Left colon (tissue), 2 donors: ENCODE data around the gene SELENOV. TPM values are rescaled to one million over a fixed set of nuclear protein-coding genes. Genes with fewer than 3 reads are reported as not detected.
"Not testable (repeated sequence)": the region's sequence is repeated elsewhere in the genome, so short reads cannot be mapped to it uniquely, and the experiment has no call there.

Experiments
- ATAC-seq: fragments of 200-7000 bp; cut with Tn5 transposase; one replicate; pipeline ENCODE4 v1.9.1; 2020; ENCODE audit warnings: mild to moderate bottlenecking, moderate library complexity
- DNase-seq, 2 donors: peaks; one replicate each; pipeline ENCODE4 v3.0.0-alpha.2; 2020
- intact Hi-C, 2 donors: fragments of 100-400 bp; cut with DNase I in 1 of 2; cut with micrococcal nuclease in 1 of 2; formaldehyde crosslinking; loops; one replicate each; pipeline versions ENCODE4 v1.11.2 to v1.14.0; 2022; cut with DNase I, micrococcal nuclease
- long read RNA-seq: library from polyadenylated mRNA; unstranded; transcript quantifications from one replicate; pipeline ENCODE4 v2.0.0, GENCODE V29; 2021
- total RNA-seq, 2 donors: library from RNA; stranded (reverse); fragmentation: NEBNext Ultra II Directional; extraction: Animal tissue kit (Norgen Biotek cat#: 25700); gene quantifications; one replicate each; pipeline ENCODE4 v1.2.1, GENCODE V29; 2021
- donor health status: DM: no; HTN: no; CAD: no.
- donor health status: DM: yes; HTN: yes; CAD: no.

SELENOV gene, protein sequence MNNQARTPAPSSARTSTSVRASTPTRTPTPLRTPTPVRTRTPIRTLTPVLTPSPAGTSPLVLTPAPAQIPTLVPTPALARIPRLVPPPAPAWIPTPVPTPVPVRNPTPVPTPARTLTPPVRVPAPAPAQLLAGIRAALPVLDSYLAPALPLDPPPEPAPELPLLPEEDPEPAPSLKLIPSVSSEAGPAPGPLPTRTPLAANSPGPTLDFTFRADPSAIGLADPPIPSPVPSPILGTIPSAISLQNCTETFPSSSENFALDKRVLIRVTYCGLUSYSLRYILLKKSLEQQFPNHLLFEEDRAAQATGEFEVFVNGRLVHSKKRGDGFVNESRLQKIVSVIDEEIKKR
- not detected for total RNA-seq
- long read RNA-seq = 0 reads

DNA sequence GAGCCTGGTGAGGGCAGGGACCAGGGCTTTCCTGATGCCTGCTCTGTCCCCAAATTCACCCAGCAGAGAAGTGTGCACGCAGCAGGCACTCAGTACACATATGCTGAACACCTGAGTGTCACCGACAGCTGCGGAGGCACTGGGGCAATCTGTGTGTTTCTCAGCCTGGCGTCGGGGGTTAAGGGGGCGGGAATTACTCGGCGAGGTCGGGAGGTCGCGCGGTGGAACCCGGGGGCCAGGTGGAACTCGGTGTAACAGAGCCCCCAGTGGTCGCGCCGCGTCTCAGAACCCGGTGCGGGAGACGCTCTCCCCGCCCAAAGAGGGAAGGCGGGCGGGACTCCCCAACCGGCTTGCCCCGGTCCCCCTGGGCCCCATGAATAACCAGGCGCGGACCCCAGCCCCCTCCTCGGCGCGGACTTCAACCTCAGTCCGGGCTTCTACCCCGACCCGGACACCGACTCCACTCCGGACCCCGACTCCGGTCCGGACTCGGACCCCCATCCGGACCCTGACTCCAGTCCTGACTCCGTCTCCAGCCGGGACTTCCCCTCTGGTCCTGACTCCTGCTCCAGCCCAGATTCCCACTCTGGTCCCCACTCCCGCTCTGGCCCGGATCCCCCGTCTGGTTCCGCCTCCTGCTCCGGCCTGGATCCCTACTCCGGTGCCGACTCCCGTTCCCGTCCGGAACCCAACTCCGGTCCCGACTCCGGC, at the start of gene SELENOV:
SELENOV (plus strand) TSS at position 300 of the 711 bp plus-strand sequence; CDS start at position 374, 74 bp downstream.
- no peak for DNase-seq
- ATAC-seq = no peak
- intact Hi-C loops = no loop called here

DNA sequence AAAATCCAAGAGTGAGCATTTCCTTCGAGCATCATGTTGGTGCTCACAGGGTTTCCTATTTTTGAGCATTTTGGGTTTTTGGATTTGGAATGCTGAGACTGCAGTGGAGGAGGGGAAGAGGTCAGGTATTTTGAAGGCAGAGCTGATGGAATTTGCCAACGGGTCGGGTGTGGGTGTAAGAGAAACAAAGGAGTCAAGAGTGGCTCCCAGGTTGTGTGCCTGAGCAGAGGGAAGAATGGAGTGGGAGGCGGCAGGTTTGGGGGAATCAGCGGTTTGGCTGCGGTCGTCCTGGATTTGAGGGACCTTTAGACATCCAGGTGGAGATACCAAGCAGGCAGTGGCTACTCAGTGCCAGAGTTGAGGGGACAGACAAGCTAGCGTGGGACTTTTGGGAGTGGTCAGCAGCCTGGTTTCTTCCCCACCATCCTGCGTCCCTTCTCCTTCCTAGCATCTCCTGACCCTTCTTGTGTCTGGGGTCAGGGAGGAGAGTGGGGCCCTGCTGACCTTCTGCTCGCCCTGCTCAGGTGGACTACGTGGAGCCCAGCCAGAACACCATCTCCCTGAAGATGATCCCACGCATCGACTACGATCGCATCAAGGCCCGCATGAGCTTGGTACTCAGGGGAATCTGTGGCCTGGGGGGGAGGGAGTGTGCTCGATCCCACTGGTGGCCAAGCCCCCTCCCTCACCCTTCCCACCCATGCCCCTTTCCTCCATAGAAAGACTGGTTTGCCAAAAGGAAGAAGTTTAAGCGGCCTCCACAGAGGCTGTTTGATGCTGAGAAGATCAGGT, 48.8 kb upstream of the SELENOV start:
- ATAC-seq (no peak), DNase-seq (no peak)
- intact Hi-C loops = no loop called here

DNA sequence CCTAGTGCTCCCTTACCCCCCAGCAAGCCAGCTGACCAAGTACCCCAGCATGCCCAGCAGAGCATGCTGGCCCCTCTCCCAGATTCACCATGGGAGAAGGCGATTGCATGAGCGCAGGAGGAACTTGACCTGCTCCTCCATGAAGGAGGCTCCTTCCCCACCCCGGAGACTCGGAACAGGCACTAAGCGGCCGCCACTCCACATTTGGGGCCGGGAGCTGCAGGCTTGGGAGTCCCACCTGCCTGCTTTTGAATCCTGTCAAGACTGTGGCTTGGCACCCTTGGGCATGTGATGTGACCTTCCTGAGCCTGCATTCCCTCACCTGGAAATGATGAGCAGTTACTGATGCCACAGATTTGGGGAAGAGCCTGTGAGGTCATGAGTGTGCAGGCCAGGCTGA, 47.0 kb upstream of the SELENOV start:
- intact Hi-C loops = no loop called here
- no peak for ATAC-seq
- DNase-seq = no peak

DNA sequence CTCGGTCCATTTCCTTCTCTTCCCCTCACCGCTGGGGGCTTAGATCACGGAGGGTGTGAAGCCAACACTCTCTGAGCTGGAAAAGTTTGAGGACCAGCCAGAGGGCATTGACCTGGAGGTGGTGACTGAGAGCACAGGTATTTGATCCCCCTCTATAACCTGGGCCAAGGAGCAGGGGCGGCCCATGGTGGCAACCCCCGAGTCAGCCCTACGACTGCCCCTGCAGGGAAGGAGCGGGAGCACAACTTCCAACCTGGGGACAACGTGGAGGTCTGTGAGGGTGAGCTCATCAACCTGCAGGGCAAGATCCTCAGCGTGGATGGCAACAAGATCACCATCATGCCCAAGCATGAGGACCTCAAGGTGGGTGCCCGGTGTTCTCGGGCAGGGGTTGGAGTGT, 45.9 kb upstream of the SELENOV start:
- DNase-seq = no peak
- ATAC-seq = no peak
- intact Hi-C loops = no loop called here

DNA sequence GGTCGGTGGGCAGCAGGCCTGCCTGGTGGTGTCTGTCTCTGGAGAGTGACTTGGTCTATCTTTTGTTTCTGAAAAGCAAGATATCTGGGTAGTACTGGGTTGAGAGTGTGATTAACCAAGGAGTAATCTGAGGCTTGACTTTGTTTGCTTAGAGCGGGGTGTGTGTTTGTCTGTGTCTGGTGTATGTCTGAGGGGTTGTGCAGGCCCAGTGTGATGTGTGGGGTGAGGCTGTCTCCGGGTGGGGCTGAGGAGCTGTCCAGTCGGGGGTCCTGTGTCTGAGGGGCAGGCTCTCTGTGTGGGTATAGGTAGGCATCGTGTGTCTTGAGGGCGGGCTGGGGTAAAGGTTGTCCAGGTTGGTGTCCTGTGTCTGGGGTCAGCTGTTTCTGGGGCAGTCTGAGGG, 45.4 kb upstream of the SELENOV start:
- no peak for ATAC-seq
- no peak for DNase-seq
- intact Hi-C loops = no loop called here

DNA sequence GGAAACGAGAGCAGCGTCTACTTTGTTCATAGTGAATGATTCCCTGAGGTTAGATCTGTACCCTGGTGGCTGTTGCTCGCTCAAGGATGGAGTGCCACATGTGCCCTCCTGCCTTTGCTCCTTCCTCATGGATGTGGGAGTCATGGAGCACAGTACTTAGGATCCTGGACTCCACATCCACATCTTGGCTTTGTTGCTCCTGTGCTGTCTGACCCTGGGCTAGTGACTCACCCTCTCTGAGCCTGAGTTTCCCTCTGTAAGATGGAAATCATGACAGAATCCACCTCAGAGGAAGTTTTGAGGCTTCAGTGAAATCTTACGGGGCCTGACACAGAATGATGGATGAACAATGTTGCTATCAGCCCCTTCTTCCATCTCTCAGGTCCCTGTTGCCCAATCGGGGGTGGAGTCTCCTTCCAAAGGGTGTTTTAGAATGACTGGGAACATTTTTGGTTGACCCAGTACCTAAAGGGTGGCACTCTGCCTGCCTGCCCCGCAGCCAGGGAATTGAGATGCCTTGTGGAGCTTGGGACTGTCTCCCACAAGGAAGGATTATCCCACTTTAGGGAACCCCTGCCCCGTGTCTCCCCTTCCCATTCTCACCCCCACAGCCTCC, 44.1 kb upstream of the SELENOV start:
- ATAC-seq (no peak), DNase-seq (no peak)
- intact Hi-C loops = loop anchor here in 1 of 2 donors (10.0 kb wide), 1 partner anchor 64 kb away; the partner anchor contains the start of gene EID2B

DNA sequence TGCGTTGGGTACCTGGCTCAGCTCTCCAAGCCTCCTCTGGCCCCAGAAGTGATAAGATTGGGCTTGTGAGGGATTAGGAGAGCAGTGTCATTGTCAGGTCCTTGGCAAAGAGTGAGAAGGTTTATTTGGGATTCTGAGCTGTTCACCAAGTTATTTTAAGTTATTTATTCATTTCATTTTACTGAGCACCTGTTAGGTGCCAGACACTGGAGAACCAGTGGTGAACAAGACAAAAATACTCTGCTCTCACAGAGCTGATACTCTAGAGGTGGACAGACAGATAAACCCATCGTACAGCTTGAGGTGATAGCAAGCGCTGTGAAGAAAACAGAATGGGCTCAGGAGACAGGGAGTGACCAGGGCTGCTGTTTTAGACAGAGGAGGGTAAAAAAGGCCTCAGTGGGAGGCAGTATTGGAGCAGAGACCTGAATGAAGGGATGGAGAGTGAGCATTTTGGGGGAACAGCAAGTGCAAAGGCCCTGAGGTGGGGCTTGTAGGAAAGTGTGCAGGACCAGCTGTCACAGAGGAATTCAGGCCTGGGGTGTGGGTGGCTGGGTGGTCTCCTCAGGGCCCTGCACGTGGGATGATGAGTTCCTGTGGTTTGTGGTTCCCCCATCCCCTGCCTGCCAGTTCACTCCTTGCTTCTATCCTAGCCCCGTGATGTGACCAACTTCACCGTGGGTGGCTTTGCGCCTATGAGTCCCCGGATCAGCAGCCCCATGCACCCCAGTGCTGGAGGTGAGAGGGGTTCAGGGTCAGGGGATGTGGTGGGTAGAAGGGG, 43.0 kb upstream of the SELENOV start:
- no peak for DNase-seq
- intact Hi-C loops = loop anchor here in 1 of 2 donors (10.0 kb wide), 1 partner anchor 63 kb away; the partner anchor contains the start of gene EID2B
- no peak for ATAC-seq

DNA sequence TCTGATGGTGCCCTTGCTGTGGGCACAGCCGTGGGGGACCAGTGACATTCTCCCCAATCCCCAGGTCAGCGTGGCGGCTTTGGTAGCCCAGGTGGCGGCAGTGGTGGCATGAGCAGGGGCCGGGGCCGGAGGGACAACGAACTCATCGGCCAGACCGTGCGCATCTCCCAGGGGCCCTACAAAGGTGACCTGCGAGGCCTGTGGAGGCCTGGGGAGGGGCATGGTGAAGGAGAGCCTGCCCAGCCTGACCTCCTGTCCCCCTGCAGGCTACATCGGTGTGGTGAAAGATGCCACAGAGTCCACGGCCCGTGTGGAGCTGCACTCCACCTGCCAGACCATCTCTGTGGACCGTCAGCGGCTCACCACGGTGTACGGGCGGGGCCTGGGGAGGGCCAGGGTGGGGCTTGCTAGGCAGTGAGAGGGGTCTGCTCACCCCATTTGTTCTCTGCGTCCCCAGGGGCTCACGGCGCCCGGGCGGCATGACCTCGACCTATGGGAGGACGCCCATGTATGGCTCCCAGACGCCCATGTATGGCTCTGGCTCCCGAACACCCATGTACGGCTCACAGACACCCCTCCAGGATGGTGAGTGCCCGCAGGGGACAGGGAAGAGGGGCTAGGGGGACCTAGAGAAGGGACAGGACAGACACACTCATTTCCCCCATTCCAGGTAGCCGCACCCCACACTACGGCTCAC, 42.0 kb upstream of the SELENOV start:
- no peak for DNase-seq
- intact Hi-C loops = loop anchor here in 1 of 2 donors (10.0 kb wide), 1 partner anchor 62 kb away; the partner anchor contains the start of gene EID2B
- ATAC-seq = peak; percentile 13

DNA sequence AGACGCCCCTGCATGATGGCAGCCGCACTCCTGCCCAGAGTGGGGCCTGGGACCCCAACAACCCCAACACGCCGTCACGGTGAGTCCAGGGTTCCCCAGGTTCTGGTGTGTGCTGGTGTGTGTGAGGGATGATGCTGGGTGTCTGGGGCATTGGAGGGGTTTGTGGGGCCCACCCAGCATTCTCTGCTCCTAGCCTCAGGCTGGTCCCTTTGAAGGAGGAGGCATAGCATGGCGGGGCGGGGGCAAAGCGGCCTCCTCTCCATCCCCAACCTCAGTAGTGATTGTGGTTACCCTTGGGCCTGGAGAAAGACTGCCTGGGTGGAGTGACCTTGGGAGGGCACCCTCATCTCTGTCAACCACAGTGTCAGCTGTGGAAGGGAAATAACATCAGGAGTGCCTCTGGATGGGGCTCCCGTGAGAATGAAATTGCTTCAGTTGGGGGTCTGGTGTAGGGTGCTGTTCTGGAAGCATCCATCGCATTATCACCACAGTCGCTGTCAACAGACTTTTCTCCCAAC, 41.4 kb upstream of the SELENOV start:
- ATAC-seq = no peak
- intact Hi-C loops = loop anchor here in 1 of 2 donors (10.0 kb wide), 1 partner anchor 61 kb away; the partner anchor contains the start of gene EID2B
- no peak for DNase-seq

DNA sequence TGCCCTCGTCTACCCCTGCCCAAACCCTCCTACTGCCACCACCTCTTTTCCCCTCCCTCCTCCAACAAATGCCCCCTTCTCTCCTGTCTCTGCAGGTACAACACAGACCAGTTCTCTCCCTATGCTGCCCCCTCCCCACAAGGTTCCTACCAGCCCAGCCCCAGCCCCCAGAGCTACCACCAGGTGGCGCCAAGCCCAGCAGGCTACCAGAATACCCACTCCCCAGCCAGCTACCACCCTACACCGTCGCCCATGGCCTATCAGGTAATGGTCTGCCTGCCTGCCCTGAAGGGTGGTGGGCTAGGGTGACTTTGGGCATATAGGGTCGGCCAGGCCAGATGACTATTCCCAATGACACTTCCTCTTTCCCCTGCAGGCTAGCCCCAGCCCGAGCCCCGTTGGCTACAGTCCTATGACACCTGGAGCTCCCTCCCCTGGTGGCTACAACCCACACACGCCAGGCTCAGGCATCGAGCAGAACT, 40.8 kb upstream of the SELENOV start:
- peak; percentile 62 for ATAC-seq
- peak in 1 of 2 donors; percentile 65 for DNase-seq
- intact Hi-C loops = loop anchor here in 1 of 2 donors (10.0 kb wide), 1 partner anchor 61 kb away; the partner anchor contains the start of gene EID2B

DNA sequence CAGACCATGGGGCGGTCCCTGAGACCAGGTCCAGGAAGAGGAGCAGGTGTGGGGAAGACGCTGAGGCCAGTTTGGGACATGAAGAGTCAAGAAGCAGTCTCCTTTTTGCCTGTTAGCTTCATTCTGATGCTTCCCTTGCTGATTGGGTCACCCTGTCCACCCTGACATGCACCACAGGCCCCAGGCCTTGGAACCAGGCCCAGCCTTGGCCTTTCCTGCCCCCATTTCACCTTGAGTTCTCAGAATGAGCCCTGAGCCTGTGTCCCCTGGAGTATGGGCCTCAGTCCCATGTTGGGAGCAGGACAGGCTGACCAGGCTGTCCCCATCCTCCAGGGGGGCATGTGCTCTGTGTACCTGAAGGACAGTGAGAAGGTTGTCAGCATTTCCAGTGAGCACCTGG, 39.2 kb upstream of the SELENOV start:
- ATAC-seq (no peak), DNase-seq (no peak)
- intact Hi-C loops = loop anchor here in 1 of 2 donors (10.0 kb wide), 1 partner anchor 59 kb away; the partner anchor contains the start of gene EID2B

DNA sequence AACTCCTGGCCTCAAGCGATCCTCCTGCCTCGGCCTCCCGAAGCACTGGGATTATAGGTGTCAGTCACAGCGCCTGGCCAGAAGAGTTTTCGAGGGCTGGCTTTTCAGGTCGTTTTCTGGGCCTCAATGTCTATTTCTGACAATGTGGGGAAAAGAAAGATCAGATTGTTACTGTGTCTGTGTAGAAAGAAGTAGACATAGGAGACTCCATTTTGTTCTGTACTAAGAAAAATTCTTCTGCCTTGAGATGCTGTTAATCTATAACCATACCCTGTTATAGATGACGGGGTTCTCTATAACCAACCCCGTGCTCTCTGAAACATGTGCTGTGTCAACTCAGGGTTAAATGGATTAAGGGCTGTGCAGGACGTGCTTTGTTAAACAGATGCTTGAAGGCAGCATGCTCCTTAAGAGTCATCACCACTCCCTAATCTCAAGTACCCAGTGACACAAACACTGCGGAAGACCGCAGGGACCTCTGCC, 35.6 kb upstream of the SELENOV start:
- not testable (repeated sequence) for DNase-seq, ATAC-seq
- intact Hi-C loops = loop anchor here in 1 of 2 donors (10.0 kb wide), 1 partner anchor 55 kb away; the partner anchor contains the start of gene EID2B

DNA sequence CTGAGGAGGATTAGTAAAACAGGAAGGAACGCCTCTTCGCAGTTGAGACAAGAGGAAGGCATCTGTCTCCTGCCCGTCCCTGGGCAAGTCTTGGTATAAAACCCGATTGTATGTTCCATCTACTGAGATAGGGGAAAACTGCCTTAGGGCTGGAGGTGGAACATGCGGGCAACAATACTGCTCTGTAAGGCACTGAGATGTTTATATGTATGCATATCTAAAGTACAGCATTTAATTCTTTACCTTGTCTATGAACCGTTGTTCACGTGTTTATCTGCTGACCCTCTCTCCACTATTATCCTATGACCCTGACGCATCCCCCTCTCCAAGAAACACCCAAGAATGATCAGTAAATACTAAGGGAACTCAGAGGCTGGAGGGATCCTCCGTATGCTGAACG, 35.0 kb upstream of the SELENOV start:
- no peak for DNase-seq
- no peak for ATAC-seq
- intact Hi-C loops = loop anchor here in 1 of 2 donors (10.0 kb wide), 1 partner anchor 55 kb away; the partner anchor contains the start of gene EID2B

DNA sequence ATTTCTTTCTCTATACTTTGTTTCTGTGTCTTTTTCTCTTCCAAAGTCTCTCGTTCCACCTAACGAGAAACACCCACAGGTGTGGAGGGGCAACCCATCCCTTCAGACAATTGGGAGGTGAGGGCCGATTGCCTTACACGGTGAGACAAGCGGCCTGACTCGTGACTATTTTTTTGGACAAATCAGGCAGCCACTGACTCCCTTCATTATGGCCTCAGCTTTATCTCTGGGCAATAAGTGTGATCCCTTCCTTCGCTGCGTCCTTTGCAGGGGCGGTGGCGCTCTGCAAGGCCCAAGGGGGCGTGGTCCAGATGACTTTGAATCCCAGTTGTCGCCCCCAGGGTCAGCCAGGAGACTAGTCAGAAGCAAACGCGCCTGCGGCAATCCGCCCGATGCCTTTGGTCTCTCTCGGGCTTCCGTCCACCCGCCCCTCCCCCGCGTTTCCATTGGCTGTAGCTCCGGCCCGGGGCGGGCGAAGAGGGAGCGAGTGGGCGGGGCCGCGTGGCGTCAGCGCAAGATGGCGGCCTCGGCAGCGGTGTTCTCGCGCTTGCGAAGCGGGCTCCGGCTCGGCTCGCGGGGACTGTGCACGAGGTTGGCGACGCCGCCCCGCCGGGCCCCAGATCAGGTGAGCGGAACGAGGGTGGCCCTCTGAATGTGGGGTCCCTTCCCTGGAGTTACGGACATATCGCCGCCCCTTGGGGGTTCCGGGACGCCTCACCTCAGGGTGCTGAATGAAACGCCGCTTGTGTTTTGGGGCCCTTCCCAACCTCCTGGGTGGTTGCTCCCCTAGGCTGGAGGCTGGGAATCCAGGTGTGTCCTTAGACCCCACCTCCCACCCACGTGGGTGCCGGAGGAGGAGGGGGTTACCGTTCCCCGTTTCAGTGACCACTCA, 34.4 kb upstream of the SELENOV start, which contains the start of gene TIMM50:
TIMM50 (plus strand) TSS at position 502 of the 892 bp plus-strand sequence; CDS start at position 518, 16 bp downstream.
- DNase-seq (peak; percentile 97 to 100), ATAC-seq (peak; percentile 99)
- intact Hi-C loops = no loop called here

DNA sequence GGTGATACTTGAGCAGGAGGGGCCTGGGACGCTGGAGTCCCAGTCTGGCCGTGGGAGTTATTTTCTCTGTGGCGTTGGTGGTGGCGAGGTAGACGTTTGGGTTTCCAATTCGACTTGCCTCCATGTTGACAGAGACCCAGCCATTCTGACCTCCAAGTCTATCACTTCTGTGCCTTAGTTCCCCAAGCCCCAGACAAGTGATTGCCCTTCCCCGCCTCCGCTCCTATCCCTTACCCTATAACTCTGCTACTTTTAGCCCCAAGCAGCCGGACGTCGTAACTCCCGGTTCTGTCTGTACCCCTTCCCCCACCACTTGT, 33.8 kb upstream of the SELENOV start:
- intact Hi-C loops = no loop called here
- ATAC-seq = peak; percentile 3
- no peak for DNase-seq

DNA sequence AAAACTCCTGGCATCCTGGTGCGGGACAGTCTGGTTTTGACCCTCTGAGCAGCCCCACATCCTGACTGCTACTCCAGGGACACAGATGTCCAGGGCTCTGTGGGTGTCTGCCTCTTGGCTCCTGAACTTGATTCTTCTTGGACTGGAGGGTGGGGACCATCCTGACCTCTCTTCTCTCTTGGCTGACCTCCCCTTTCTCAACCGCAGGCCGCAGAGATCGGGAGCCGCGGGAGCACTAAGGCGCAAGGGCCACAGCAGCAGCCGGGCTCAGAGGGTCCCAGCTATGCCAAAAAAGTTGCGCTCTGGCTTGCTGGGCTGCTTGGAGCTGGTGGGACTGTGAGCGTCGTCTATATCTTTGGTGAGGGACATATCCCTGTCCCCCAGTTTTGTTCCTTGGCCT, 33.3 kb upstream of the SELENOV start:
- intact Hi-C loops = no loop called here
- ATAC-seq (no peak), DNase-seq (no peak)
